Measurements from ENCODE around the gene SLC23A2.

The SLC23A2 gene

DNA sequence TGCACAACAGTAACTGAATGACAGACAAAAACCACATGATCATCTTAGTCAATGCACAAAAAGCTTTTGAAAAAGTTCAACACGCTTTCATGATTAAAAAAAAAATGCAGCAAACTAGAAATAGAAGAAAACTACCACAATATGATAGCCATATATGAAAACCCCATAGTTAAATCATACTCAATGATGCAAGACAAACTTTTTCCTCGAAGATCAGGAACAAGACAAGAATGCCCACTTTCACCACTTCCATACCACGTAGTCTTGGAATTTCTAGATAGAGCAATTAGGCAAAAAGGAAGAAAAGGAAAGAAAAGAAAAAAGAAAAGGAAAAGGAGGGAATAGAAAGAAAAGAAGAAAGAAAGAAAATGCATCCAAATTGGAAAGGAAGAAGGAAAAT, 44.6 kb upstream of the SLC23A2 start:
- POLR2A ChIA-PET, result no interaction called here
- no peak for TF ChIP-seq MYNN (tag by site-specific recombination; IDR thresholded peaks at IDR 0.05; ENCODE audit: borderline replicate concordance)
- peak; percentile 44; the same call in 1 of the 2 replicates for TF ChIP-seq ZNF366 (tag by site-specific recombination; conservative IDR thresholded peaks at IDR 0.05)
- TF ChIP-seq ZFP41 (tag by site-specific recombination; IDR thresholded peaks at IDR 0.05; ENCODE audit: borderline replicate concordance), result no peak
- TF ChIP-seq, protein P1, sequence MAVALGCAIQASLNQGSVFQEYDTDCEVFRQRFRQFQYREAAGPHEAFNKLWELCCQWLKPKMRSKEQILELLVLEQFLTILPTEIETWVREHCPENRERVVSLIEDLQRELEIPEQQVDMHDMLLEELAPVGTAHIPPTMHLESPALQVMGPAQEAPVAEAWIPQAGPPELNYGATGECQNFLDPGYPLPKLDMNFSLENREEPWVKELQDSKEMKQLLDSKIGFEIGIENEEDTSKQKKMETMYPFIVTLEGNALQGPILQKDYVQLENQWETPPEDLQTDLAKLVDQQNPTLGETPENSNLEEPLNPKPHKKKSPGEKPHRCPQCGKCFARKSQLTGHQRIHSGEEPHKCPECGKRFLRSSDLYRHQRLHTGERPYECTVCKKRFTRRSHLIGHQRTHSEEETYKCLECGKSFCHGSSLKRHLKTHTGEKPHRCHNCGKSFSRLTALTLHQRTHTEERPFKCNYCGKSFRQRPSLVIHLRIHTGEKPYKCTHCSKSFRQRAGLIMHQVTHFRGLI (tag by site-specific recombination; IDR thresholded peaks at IDR 0.05), result no peak
- TF ChIP-seq, protein P2, sequence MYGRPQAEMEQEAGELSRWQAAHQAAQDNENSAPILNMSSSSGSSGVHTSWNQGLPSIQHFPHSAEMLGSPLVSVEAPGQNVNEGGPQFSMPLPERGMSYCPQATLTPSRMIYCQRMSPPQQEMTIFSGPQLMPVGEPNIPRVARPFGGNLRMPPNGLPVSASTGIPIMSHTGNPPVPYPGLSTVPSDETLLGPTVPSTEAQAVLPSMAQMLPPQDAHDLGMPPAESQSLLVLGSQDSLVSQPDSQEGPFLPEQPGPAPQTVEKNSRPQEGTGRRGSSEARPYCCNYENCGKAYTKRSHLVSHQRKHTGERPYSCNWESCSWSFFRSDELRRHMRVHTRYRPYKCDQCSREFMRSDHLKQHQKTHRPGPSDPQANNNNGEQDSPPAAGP (tag by site-specific recombination; IDR thresholded peaks at IDR 0.05), result no peak
- TF ChIP-seq, protein P3, sequence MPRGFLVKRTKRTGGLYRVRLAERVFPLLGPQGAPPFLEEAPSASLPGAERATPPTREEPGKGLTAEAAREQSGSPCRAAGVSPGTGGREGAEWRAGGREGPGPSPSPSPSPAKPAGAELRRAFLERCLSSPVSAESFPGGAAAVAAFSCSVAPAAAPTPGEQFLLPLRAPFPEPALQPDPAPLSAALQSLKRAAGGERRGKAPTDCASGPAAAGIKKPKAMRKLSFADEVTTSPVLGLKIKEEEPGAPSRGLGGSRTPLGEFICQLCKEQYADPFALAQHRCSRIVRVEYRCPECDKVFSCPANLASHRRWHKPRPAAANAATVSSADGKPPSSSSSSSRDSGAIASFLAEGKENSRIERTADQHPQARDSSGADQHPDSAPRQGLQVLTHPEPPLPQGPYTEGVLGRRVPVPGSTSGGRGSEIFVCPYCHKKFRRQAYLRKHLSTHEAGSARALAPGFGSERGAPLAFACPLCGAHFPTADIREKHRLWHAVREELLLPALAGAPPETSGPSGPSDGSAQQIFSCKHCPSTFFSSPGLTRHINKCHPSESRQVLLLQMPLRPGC (tag by site-specific recombination; IDR thresholded peaks at IDR 0.05), result no peak
- TF ChIP-seq, protein P4, sequence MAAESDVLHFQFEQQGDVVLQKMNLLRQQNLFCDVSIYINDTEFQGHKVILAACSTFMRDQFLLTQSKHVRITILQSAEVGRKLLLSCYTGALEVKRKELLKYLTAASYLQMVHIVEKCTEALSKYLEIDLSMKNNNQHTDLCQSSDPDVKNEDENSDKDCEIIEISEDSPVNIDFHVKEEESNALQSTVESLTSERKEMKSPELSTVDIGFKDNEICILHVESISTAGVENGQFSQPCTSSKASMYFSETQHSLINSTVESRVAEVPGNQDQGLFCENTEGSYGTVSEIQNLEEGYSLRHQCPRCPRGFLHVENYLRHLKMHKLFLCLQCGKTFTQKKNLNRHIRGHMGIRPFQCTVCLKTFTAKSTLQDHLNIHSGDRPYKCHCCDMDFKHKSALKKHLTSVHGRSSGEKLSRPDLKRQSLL (tag by site-specific recombination; IDR thresholded peaks at IDR 0.05), result no peak
- H3K4me3 ChIP-seq (ENCODE audit: low read depth, low read length), result no peak overlapping the region

DNA sequence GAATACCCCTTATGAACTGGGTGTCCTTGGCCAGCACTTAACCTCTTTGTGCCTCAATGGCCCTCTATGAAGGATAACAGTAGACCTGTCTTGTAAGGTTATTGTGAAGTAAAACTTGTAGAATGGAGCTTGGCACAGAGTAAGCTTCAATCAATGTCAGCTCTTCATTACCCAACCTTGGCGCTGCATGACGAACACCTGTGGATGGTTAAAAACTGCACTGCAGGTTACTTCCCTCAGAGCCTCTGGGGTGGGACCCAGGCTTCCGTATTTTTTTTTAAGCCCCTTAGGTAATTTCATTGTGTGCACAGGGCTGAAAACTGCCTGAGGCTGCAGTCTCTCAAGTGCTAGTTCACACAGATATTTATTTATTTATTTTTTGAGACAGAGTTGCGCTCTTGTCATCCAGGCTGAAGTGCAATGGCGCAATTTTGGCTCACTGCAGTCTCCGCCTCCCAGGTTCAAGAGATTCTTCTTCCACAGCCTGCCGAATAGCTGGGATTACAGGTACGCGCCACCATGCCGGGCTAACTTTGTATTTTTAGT, 42.8 kb upstream of the SLC23A2 start:
- Histone ChIP-seq H3K4me3 (ENCODE audit: low read depth, low read length) (no peak overlapping the region), H3K36me3 (ENCODE audit: control insufficient read depth in 2 of 2, insufficient read depth in 1 of 2, low read length in 2 of 2) (no peaks in the 10 kb centered on the region), H3K27ac (ENCODE audit: extremely low read depth, low read depth, low read length) (no peak overlapping the region), H3K4me1 (ENCODE audit: control insufficient read depth, insufficient read depth, low read length) (no peaks in the 10 kb centered on the region), H3K9me3 (ENCODE audit: control insufficient read depth, insufficient read depth, low read depth, low read length) (no peaks in the 10 kb centered on the region)
- no peak for TF ChIP-seq KLF8 (tag by site-specific recombination; IDR thresholded peaks at IDR 0.05)
- no peak for TF ChIP-seq SETDB1 (IDR thresholded peaks at IDR 0.05; ENCODE audit: insufficient read length, low read length)
- TF ChIP-seq ZNF768 (tag by site-specific recombination; IDR thresholded peaks at IDR 0.05), result no peak
- no peak for TF ChIP-seq ZNF544 (tag by site-specific recombination; IDR thresholded peaks at IDR 0.05)
- no peak for TF ChIP-seq KLF1 (tag by site-specific recombination; IDR thresholded peaks at IDR 0.05)
- no peak for TF ChIP-seq ZBTB8A (tag by site-specific recombination; IDR thresholded peaks at IDR 0.05)
- no peak for TF ChIP-seq ZSCAN30 (tag by site-specific recombination; IDR thresholded peaks at IDR 0.05)
- no peak for TF ChIP-seq BCL11A (tag by site-specific recombination; IDR thresholded peaks at IDR 0.05; ENCODE audit: low read depth)
- ChIA-PET CTCF (interaction anchor here (0.7 kb wide), 1 partner anchor 96 kb away, joined by 4 read pairs; no protein-coding TSS in a partner anchor), POLR2A (no interaction called here)

More for the DNA sequence above, 44.6 kb upstream of the SLC23A2 start:
- Histone ChIP-seq H3K9me3 (ENCODE audit: control insufficient read depth, insufficient read depth, low read depth, low read length) (no peaks in the 10 kb centered on the region), H3K27ac (ENCODE audit: extremely low read depth, low read depth, low read length) (no peak overlapping the region), H3K36me3 (ENCODE audit: control insufficient read depth in 2 of 2, insufficient read depth in 1 of 2, low read length in 2 of 2) (no peaks in the 10 kb centered on the region), H3K4me1 (ENCODE audit: control insufficient read depth, insufficient read depth, low read length) (no peaks in the 10 kb centered on the region)
- CTCF ChIA-PET, result interaction anchor here (0.7 kb wide), 1 partner anchor 700 kb away, joined by 3 read pairs; no protein-coding TSS in a partner anchor

DNA sequence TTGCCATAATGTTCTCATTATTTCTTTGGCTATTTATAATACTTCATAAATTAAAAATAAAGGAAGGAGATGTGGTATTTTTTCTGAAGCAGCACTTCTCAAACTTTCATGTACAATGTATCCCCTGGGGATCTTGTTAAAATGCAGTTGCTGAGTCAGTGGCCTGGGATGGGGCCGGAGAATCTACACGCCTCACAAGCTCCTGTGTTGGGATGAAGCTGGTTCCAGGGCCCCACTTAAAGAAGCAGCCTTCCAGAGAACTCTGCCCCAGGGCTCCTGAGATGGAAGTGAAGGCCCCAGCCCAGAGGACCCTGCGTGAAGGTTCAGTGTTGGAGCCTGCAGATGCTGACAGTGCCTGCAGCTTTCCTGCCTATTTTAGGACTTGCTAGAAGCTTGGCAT, 40.1 kb upstream of the SLC23A2 start:
- no peaks in the 10 kb centered on the region for H3K4me1 ChIP-seq (ENCODE audit: control insufficient read depth, insufficient read depth, low read length)
- CTCF ChIA-PET, result no interaction called here
- POLR2A ChIA-PET, result no interaction called here
- TF ChIP-seq ZNF776 (tag by site-specific recombination; IDR thresholded peaks at IDR 0.05; ENCODE audit: borderline replicate concordance), result no peak
- TF ChIP-seq ZBTB20 (tag by site-specific recombination; IDR thresholded peaks at IDR 0.05), result peak; percentile 94
- H3K27ac ChIP-seq (ENCODE audit: extremely low read depth, low read depth, low read length), result no peak overlapping the region
- H3K9me3 ChIP-seq (ENCODE audit: control insufficient read depth, insufficient read depth, low read depth, low read length), result no peaks in the 10 kb centered on the region
- no peak overlapping the region for H3K4me3 ChIP-seq (ENCODE audit: low read depth, low read length)
- H3K36me3 ChIP-seq (ENCODE audit: control insufficient read depth in 2 of 2, insufficient read depth in 1 of 2, low read length in 2 of 2), result no peaks in the 10 kb centered on the region

All from HEK293 (cell line).